Liver (tissue), 9 donors: ENCODE data around the gene ABHD12B. TPM values are rescaled to one million over a fixed set of nuclear protein-coding genes. Genes with fewer than 3 reads are reported as not detected.
A peak's percentile ranks its signal among the peaks of the same experiment; 100 is the strongest.

ENCODE experiments used
- DNase-seq: peaks from one replicate; pipeline ENCODE4 v3.0.0-alpha.2; 2017; ENCODE audit warnings: low spot score
- H3K27ac ChIP-seq, 2 donors: one replicate each; pipeline ENCODE4 v1.7.0; 2013; ENCODE audit warnings: inconsistent platforms in 2 of 2, low read length in 2 of 2, control low read depth in 1 of 2, low read depth in 1 of 2, mild to moderate bottlenecking in 1 of 2
- H3K27me3 ChIP-seq, 4 donors: one replicate each; pipeline versions ENCODE4 v1.6.1 to v1.7.0; 2013; ENCODE audit warnings: low read length in 3 of 4, inconsistent platforms in 1 of 4, mild to moderate bottlenecking in 1 of 4, moderate library complexity in 1 of 4; ENCODE audit not compliant: control insufficient read depth in 4 of 4, insufficient read depth in 4 of 4
- H3K36me3 ChIP-seq, 4 donors: one replicate each; pipeline versions ENCODE4 v1.6.1 to v1.7.0; 2013; ENCODE audit warnings: low read length in 3 of 4, mild to moderate bottlenecking in 3 of 4, low read depth in 1 of 4, moderate library complexity in 1 of 4; ENCODE audit not compliant: control insufficient read depth in 4 of 4, insufficient read depth in 3 of 4
- H3K4me1 ChIP-seq, 4 donors: one replicate each; pipeline versions ENCODE4 v1.6.1 to v1.7.0; 2013; ENCODE audit warnings: low read length in 3 of 4, mild to moderate bottlenecking in 3 of 4, moderate library complexity in 1 of 4; ENCODE audit not compliant: control insufficient read depth in 4 of 4, insufficient read depth in 4 of 4
- H3K4me3 ChIP-seq, 3 donors: one replicate each; pipeline versions ENCODE4 v1.6.1 to v1.7.0; 2013; ENCODE audit warnings: low read length in 3 of 3, control low read depth in 1 of 3, low read depth in 1 of 3, mild to moderate bottlenecking in 1 of 3
- H3K9ac ChIP-seq, 2 donors: one replicate each; pipeline ENCODE4 v1.7.0; 2013; ENCODE audit warnings: low read length in 2 of 2, mild to moderate bottlenecking in 2 of 2, moderate library complexity in 2 of 2, control low read depth in 1 of 2, low read depth in 1 of 2
- H3K9me3 ChIP-seq, 4 donors: one replicate each; pipeline versions ENCODE4 v1.6.1 to v1.7.0; 2013; ENCODE audit warnings: low read length in 3 of 4; ENCODE audit not compliant: control insufficient read depth in 4 of 4
- CTCF ChIP-seq: fragments of 150-350 bp; IDR thresholded peaks from 2 replicates; pipeline ENCODE4 v1.5.1; 2017; ENCODE audit warnings: improper control_type of control experiment, low read depth, low read length; ENCODE audit not compliant: missing input control
- EGR1 ChIP-seq, 2 donors: IDR thresholded peaks; 2 replicates each; pipeline ENCODE4 v1.6.1; 2016 to 2018; ENCODE audit warnings: antibody characterized with exemption in 2 of 2, low read depth in 2 of 2
- FOXA1 ChIP-seq: IDR thresholded peaks from 2 replicates; pipeline ENCODE4 v1.6.1; 2016; ENCODE audit warnings: antibody characterized with exemption
- FOXA2 ChIP-seq: IDR thresholded peaks from 2 replicates; pipeline ENCODE4 v1.6.1; 2016; ENCODE audit warnings: antibody characterized with exemption
- GABPA ChIP-seq, 2 donors: IDR thresholded peaks in 1 of 2; conservative IDR thresholded peaks in 1 of 2; 2 replicates each; pipeline ENCODE4 v1.6.1; 2016; ENCODE audit warnings: antibody characterized with exemption in 2 of 2, mild to moderate bottlenecking in 1 of 2, moderate library complexity in 1 of 2
- HNF4A ChIP-seq, 2 donors: conservative IDR thresholded peaks; 2 replicates each; pipeline ENCODE4 v1.6.1; 2016; ENCODE audit warnings: antibody characterized with exemption in 2 of 2, mild to moderate bottlenecking in 2 of 2
- HNF4G ChIP-seq: IDR thresholded peaks from 2 replicates; pipeline ENCODE4 v1.6.1; 2016; ENCODE audit warnings: antibody characterized with exemption
- JUND ChIP-seq, 2 donors: IDR thresholded peaks; 2 replicates each; pipeline ENCODE4 v1.6.1; 2016; ENCODE audit warnings: antibody characterized with exemption in 2 of 2
- NR2F2 ChIP-seq: IDR thresholded peaks from 2 replicates; pipeline ENCODE4 v1.6.1; 2016; ENCODE audit warnings: antibody characterized with exemption
- RAD21 ChIP-seq, 2 donors: IDR thresholded peaks; 2 replicates each; pipeline ENCODE4 v1.6.1; 2016; ENCODE audit warnings: antibody characterized with exemption in 2 of 2, mild to moderate bottlenecking in 2 of 2
- RXRA ChIP-seq, 2 donors: IDR thresholded peaks; 2 replicates each; pipeline ENCODE4 v1.6.1; 2017 to 2018; ENCODE audit warnings: antibody characterized with exemption in 2 of 2, mild to moderate bottlenecking in 1 of 2
- SP1 ChIP-seq: IDR thresholded peaks from 2 replicates; pipeline ENCODE4 v1.6.1; 2018; ENCODE audit warnings: antibody characterized with exemption, mild to moderate bottlenecking
- TAF1 ChIP-seq: conservative IDR thresholded peaks from 2 replicates; pipeline ENCODE4 v1.6.1; 2016; ENCODE audit warnings: antibody characterized with exemption, mild to moderate bottlenecking
- YY1 ChIP-seq: IDR thresholded peaks from 2 replicates; pipeline ENCODE4 v1.6.1; 2016; ENCODE audit warnings: antibody characterized with exemption, mild to moderate bottlenecking
- ZBTB33 ChIP-seq: IDR thresholded peaks from 2 replicates; pipeline ENCODE4 v1.6.1; 2016; ENCODE audit warnings: antibody characterized with exemption
- WGBS: extraction: QIAGEN DNeasy Blood & Tissue Kit; methylation state at CpG from one replicate; pipeline ENCODE4 v1.1.7; 2013; 5-methylcytosine and 5-hydroxymethylcytosine counted together
- polyA plus RNA-seq, 2 donors: library from polyadenylated mRNA; stranded (reverse) in 1 of 2; unstranded in 1 of 2; fragments of 200-250 nt in 1 of 2; fragments of >200 nt in 1 of 2; fragmentation: Nextera tagmentation in 1 of 2; extraction: Ambion mirVana in 1 of 2; gene quantifications; one replicate each; pipeline versions ENCODE4 v1.2.1 to v1.2.3, GENCODE V29; 2013 to 2015
- total RNA-seq, 2 donors: library from RNA; depleted of rRNA; stranded (reverse); fragments of >200 nt; gene quantifications; one replicate each; pipeline ENCODE4 v1.2.3, GENCODE V29; 2014
- TF ChIP-seq, protein P1 (sequence below): IDR thresholded peaks from 2 replicates; pipeline ENCODE4 v1.6.1; 2016; ENCODE audit warnings: antibody characterized with exemption
- TF ChIP-seq, protein P2 (sequence below): IDR thresholded peaks from 2 replicates; pipeline ENCODE4 v1.6.1; 2016; ENCODE audit warnings: antibody characterized with exemption
- TF ChIP-seq, protein P3 (sequence below): IDR thresholded peaks from 2 replicates; pipeline ENCODE4 v1.6.1; 2016; ENCODE audit warnings: antibody characterized with exemption, mild to moderate bottlenecking
- donor health status: healthy.
- donor health status: healthy.
- donor health status: healthy.
- donor health status: healthy.
- donor health status: healthy.

ABHD12B gene
- total and polyA plus RNA-seq, 4 donors: 0.09 to 0.58 TPM; not detected in 2

GRCh38 chr14:50830932-50831725 is 40.7 kb upstream of the ABHD12B start, which contains the start of gene NIN:
TSS of gene NIN (minus strand) at chr14:50831162. CDS start at chr14:50822056, 9,106 bp downstream.
- peaks cover 0 to 28% (median 12%) of the 10 kb centered on the region in 4 donors for H3K4me1 ChIP-seq
- H3K36me3 ChIP-seq: no peaks in the 10 kb centered on the region
- no peaks in the 10 kb centered on the region for H3K9me3 ChIP-seq
- peak within 1 kb of the TSS; percentile 60 to 96 (median 77) for H3K4me3 ChIP-seq
- H3K27ac ChIP-seq: peak within 1 kb of the TSS; percentile 67 to 71
- H3K9ac ChIP-seq: peak within 1 kb of the TSS; percentile 25 to 42
- TF ChIP-seq, protein P1, sequence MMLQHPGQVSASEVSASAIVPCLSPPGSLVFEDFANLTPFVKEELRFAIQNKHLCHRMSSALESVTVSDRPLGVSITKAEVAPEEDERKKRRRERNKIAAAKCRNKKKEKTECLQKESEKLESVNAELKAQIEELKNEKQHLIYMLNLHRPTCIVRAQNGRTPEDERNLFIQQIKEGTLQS: no peak
- TF ChIP-seq GABPA (IDR thresholded peaks at IDR 0.05 in 1 of 2, conservative IDR thresholded peaks at IDR 0.05 in 1 of 2) (no peak), HNF4G (no peak)
- DNase-seq: peak; percentile 73
- H3K27me3 ChIP-seq: no peaks in the 10 kb centered on the region
- WGBS: under 1% methylated on average over 97 of the region's 97 CpGs

GRCh38 chr14:50831726-50832168 is 40.1 kb upstream of the ABHD12B start:
- no peaks in the 10 kb centered on the region for H3K9me3 ChIP-seq
- DNase-seq: no peak
- H3K27ac ChIP-seq: peak overlapping the region; percentile 40 to 63
- H3K9ac ChIP-seq: peak overlapping the region; percentile 25 to 42
- H3K4me3 ChIP-seq: peak overlapping the region; percentile 30 to 96 (median 77)
- peaks cover 0 to 28% (median 12%) of the 10 kb centered on the region in 4 donors for H3K4me1 ChIP-seq
- H3K36me3 ChIP-seq: no peaks in the 10 kb centered on the region
- H3K27me3 ChIP-seq: no peaks in the 10 kb centered on the region
- 31% methylated on average over 10 of the region's 10 CpGs for WGBS
- no peak for TF ChIP-seq SP1
- no peak for TF ChIP-seq HNF4G
- TF ChIP-seq JUND (IDR thresholded peaks at IDR 0.05): no peak
- no peak for TF ChIP-seq FOXA1
- no peak for TF ChIP-seq GABPA (IDR thresholded peaks at IDR 0.05 in 1 of 2, conservative IDR thresholded peaks at IDR 0.05 in 1 of 2)
- TF ChIP-seq YY1: no peak
- TF ChIP-seq NR2F2: no peak
- TF ChIP-seq HNF4A (conservative IDR thresholded peaks at IDR 0.05): no peak
- TF ChIP-seq, protein P2, sequence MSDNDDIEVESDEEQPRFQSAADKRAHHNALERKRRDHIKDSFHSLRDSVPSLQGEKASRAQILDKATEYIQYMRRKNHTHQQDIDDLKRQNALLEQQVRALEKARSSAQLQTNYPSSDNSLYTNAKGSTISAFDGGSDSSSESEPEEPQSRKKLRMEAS: no peak
- TF ChIP-seq RAD21 (IDR thresholded peaks at IDR 0.05): no peak
- TF ChIP-seq, protein P3, sequence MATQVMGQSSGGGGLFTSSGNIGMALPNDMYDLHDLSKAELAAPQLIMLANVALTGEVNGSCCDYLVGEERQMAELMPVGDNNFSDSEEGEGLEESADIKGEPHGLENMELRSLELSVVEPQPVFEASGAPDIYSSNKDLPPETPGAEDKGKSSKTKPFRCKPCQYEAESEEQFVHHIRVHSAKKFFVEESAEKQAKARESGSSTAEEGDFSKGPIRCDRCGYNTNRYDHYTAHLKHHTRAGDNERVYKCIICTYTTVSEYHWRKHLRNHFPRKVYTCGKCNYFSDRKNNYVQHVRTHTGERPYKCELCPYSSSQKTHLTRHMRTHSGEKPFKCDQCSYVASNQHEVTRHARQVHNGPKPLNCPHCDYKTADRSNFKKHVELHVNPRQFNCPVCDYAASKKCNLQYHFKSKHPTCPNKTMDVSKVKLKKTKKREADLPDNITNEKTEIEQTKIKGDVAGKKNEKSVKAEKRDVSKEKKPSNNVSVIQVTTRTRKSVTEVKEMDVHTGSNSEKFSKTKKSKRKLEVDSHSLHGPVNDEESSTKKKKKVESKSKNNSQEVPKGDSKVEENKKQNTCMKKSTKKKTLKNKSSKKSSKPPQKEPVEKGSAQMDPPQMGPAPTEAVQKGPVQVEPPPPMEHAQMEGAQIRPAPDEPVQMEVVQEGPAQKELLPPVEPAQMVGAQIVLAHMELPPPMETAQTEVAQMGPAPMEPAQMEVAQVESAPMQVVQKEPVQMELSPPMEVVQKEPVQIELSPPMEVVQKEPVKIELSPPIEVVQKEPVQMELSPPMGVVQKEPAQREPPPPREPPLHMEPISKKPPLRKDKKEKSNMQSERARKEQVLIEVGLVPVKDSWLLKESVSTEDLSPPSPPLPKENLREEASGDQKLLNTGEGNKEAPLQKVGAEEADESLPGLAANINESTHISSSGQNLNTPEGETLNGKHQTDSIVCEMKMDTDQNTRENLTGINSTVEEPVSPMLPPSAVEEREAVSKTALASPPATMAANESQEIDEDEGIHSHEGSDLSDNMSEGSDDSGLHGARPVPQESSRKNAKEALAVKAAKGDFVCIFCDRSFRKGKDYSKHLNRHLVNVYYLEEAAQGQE: no peak
- TF ChIP-seq FOXA2: no peak
- TF ChIP-seq ZBTB33: no peak
- no peak for TF ChIP-seq EGR1 (IDR thresholded peaks at IDR 0.05; ENCODE audit: low read depth in 2 of 2)
- TF ChIP-seq TAF1: no peak
- TF ChIP-seq CTCF: no peak
- no peak for TF ChIP-seq RXRA (IDR thresholded peaks at IDR 0.05)
- TF ChIP-seq, protein P1: no peak
